ENCODE results near the gene PSMB5. TPM values are rescaled to one million over a fixed set of nuclear protein-coding genes. Genes with fewer than 3 reads are reported as not detected.

Gene PSMB5
- total and polyA plus RNA-seq, 2 of the 13 experiments (the other 11 are each of a cell fraction or from before 2014, with no cell fraction given): 705 to 871 TPM

GRCh38 chr14:22981876-22982476 lies 52.7 kb downstream of the PSMB5 start (continued):
- TF ChIP-seq TAF15 (IDR thresholded peaks at IDR 0.05; ENCODE audit: low read depth, low read length, poor library complexity, severe bottlenecking) (peak; percentile 55), ZC3H4 (CRISPR knock-in tag; IDR thresholded peaks at IDR 0.05; ENCODE audit: borderline replicate concordance) (no peak), ZNF703 (CRISPR knock-in tag; IDR thresholded peaks at IDR 0.05; ENCODE audit: borderline replicate concordance) (no peak), PHF8 (CRISPR knock-in tag; IDR thresholded peaks at IDR 0.05) (peak; percentile 81), ZNF546 (CRISPR knock-in tag; conservative IDR thresholded peaks at IDR 0.05) (peak; percentile 63; the same call in 1 of the 2 replicates), PAX8 (CRISPR knock-in tag; IDR thresholded peaks at IDR 0.05; ENCODE audit: borderline replicate concordance) (peak; percentile 91; the same call in 1 of the 2 replicates), ZNF34 (CRISPR knock-in tag; IDR thresholded peaks at IDR 0.05; ENCODE audit: borderline replicate concordance) (no peak), NFYB (CRISPR knock-in tag; IDR thresholded peaks at IDR 0.05) (no peak), ZNF292 (CRISPR knock-in tag; IDR thresholded peaks at IDR 0.05; ENCODE audit: borderline replicate concordance, low read depth) (peak; percentile 12; the same call in 1 of the 2 replicates), FOXA1 (IDR thresholded peaks at IDR 0.05) (no peak), FOXA1 (CRISPR knock-in tag; IDR thresholded peaks at IDR 0.05) (0 out of 2 replicates have a peak, but pooled peaks have one; percentile 25), NFIB (CRISPR knock-in tag; IDR thresholded peaks at IDR 0.05; ENCODE audit: borderline replicate concordance) (no peak), ZNF788 (CRISPR knock-in tag; IDR thresholded peaks at IDR 0.05; ENCODE audit: borderline replicate concordance) (no peak), ZNF33B (CRISPR knock-in tag; IDR thresholded peaks at IDR 0.05) (no peak), ZNF670 (CRISPR knock-in tag; IDR thresholded peaks at IDR 0.05; ENCODE audit: borderline replicate concordance) (no peak), ZNF816 (CRISPR knock-in tag; IDR thresholded peaks at IDR 0.05; ENCODE audit: borderline replicate concordance) (no peak), ZKSCAN5 (CRISPR knock-in tag; IDR thresholded peaks at IDR 0.05) (0 out of 2 replicates have a peak, but pooled peaks have one; percentile 23), ZNF160 (CRISPR knock-in tag; IDR thresholded peaks at IDR 0.05) (no peak), ZMYM4 (CRISPR knock-in tag; IDR thresholded peaks at IDR 0.05) (no peak), TOPORS (CRISPR knock-in tag; IDR thresholded peaks at IDR 0.05) (no peak), HNRNPL (IDR thresholded peaks at IDR 0.05; ENCODE audit: low read depth, low read length) (peak; percentile 27), FIP1L1 (IDR thresholded peaks at IDR 0.05; ENCODE audit: borderline replicate concordance, insufficient read depth, low read depth, low read length) (no peak), HNRNPK (IDR thresholded peaks at IDR 0.05; ENCODE audit: low read depth, low read length, poor library complexity, severe bottlenecking) (peak; percentile 23), AHR (CRISPR knock-in tag; IDR thresholded peaks at IDR 0.05) (no peak)
- TF ChIP-seq, protein P1, sequence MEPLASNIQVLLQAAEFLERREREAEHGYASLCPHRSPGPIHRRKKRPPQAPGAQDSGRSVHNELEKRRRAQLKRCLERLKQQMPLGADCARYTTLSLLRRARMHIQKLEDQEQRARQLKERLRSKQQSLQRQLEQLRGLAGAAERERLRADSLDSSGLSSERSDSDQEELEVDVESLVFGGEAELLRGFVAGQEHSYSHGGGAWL (CRISPR knock-in tag; IDR thresholded peaks at IDR 0.05): no peak; the same call in 1 of the 2 replicates
- TF ChIP-seq, protein P2, sequence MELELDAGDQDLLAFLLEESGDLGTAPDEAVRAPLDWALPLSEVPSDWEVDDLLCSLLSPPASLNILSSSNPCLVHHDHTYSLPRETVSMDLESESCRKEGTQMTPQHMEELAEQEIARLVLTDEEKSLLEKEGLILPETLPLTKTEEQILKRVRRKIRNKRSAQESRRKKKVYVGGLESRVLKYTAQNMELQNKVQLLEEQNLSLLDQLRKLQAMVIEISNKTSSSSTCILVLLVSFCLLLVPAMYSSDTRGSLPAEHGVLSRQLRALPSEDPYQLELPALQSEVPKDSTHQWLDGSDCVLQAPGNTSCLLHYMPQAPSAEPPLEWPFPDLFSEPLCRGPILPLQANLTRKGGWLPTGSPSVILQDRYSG (CRISPR knock-in tag; IDR thresholded peaks at IDR 0.05): no peak
- TF ChIP-seq, protein P3, sequence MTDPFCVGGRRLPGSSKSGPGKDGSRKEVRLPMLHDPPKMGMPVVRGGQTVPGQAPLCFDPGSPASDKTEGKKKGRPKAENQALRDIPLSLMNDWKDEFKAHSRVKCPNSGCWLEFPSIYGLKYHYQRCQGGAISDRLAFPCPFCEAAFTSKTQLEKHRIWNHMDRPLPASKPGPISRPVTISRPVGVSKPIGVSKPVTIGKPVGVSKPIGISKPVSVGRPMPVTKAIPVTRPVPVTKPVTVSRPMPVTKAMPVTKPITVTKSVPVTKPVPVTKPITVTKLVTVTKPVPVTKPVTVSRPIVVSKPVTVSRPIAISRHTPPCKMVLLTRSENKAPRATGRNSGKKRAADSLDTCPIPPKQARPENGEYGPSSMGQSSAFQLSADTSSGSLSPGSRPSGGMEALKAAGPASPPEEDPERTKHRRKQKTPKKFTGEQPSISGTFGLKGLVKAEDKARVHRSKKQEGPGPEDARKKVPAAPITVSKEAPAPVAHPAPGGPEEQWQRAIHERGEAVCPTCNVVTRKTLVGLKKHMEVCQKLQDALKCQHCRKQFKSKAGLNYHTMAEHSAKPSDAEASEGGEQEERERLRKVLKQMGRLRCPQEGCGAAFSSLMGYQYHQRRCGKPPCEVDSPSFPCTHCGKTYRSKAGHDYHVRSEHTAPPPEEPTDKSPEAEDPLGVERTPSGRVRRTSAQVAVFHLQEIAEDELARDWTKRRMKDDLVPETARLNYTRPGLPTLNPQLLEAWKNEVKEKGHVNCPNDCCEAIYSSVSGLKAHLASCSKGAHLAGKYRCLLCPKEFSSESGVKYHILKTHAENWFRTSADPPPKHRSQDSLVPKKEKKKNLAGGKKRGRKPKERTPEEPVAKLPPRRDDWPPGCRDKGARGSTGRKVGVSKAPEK (CRISPR knock-in tag; IDR thresholded peaks at IDR 0.05; ENCODE audit: borderline replicate concordance): no peak
